COR-L47 (cell line): Measurements from ENCODE around the gene ERICH2.

Experiments used
- DNase-seq: peaks from one replicate; lab custom pipeline; 2025; lab: John Stamatoyannopoulos, UW

The ERICH2 gene

GRCh38 chr2:170842785-170843184, 72.6 kb downstream of the ERICH2 start:
- no peak for DNase-seq

GRCh38 chr2:170843656-170844055, 73.5 kb downstream of the ERICH2 start:
- DNase-seq = no peak

GRCh38 chr2:170845343-170845742, 75.2 kb downstream of the ERICH2 start:
- no peak for DNase-seq

- DNase-seq = no peak
Observed at GRCh38 chr2:170846314-170846713, 76.1 kb downstream of the ERICH2 start.

- DNase-seq = no peak
Observed at GRCh38 chr2:170847716-170848115, 77.5 kb downstream of the ERICH2 start.
